RWPE1 (cell line): ENCODE results near the gene TTC6.

Experiments used
- CTCF ChIA-PET: fragments of 350-600 bp; sonication (Branson Sonifier 250); formaldehyde crosslinking; extraction: SDS; loops from one replicate; lab custom pipeline; 2021; lab: Yijun Ruan, JAX
- POLR2A ChIA-PET: fragments of 400-600 bp; formaldehyde crosslinking; extraction: SDS; loops from one replicate; lab custom pipeline; 2020; ENCODE audit warnings: antibody characterized with exemption; ENCODE audit not compliant: low non-redundant PET; lab: Yijun Ruan, JAX
- DNase-seq: peaks from one replicate; pipeline ENCODE4 v3.0.0; 2012; ENCODE audit warnings: low spot score
- H3K27ac ChIP-seq: fragments of 450-650 bp; 2 replicates; pipeline ENCODE4 v1.5.1; 2017
- TF ChIP-seq, protein P1 (sequence below): fragments of 450-650 bp; conservative IDR thresholded peaks from 2 replicates; pipeline ENCODE4 v1.5.1; 2017; ENCODE audit warnings: low read depth, mild to moderate bottlenecking

TTC6 gene

DNA sequence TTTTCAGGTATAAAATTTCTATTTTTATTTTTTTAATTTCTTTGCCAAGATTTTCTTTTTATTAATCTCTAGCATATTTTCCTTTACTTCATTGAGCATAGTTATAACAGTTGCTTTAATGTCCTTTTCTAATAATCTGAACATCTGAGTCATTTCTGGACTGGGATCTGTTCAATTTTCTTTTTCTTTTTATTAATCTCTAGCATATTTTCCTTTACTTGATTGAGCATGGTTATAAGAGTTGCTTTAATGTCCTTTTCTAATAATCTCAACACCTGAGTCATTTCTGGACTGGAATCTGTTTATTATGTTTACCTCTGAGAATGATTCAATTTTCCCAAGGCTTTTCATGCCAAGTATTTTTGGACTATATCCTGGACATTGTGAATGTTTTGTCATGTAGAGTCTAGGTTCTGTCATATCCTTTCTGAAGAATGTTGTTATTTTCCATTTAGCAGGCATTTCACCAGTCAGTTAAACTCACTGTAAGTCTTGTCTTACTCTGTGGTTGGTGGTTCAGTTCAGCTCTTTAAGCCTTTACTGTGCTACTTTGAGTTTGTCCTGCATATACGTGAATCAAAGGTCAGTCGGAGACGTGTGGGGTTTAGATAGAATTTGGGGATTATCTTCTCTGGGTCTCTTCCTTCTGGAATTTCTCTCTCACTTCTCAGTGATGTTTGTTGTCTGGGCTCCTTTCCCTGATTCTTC lies 20.3 kb downstream of the TTC6 start:
- ChIA-PET POLR2A (no interaction called here), CTCF (no interaction called here)
- no peak overlapping the region for H3K27ac ChIP-seq
- no peak for DNase-seq
- TF ChIP-seq, protein P1, sequence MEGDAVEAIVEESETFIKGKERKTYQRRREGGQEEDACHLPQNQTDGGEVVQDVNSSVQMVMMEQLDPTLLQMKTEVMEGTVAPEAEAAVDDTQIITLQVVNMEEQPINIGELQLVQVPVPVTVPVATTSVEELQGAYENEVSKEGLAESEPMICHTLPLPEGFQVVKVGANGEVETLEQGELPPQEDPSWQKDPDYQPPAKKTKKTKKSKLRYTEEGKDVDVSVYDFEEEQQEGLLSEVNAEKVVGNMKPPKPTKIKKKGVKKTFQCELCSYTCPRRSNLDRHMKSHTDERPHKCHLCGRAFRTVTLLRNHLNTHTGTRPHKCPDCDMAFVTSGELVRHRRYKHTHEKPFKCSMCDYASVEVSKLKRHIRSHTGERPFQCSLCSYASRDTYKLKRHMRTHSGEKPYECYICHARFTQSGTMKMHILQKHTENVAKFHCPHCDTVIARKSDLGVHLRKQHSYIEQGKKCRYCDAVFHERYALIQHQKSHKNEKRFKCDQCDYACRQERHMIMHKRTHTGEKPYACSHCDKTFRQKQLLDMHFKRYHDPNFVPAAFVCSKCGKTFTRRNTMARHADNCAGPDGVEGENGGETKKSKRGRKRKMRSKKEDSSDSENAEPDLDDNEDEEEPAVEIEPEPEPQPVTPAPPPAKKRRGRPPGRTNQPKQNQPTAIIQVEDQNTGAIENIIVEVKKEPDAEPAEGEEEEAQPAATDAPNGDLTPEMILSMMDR, result no peak

DNA sequence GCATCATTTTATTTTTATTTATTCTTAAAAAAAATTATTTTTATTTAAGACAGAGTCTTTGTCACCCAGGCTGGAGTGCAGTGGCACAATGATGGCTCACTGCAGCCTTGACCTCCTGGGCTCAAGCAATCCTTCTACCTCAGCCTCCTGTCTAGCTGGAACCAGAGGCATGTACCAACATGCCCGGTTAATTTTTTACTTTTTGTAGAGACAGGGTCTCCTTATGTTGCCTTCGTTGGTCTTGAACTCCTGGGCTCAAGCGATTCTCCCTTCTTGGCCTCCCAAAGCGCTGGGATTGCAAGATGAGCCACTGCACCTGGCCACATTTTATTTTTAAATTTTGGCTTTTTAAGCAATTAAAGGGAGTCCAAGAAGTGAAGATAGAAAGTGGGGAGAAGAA lies 21.4 kb downstream of the TTC6 start:
- ChIA-PET CTCF (interaction anchor here (0.5 kb wide), 1 partner anchor 1230 kb away, joined by 3 read pairs; no protein-coding TSS in a partner anchor), POLR2A (no interaction called here)
- TF ChIP-seq, protein P1, result no peak
- no peak for DNase-seq
- no peak overlapping the region for H3K27ac ChIP-seq

DNA sequence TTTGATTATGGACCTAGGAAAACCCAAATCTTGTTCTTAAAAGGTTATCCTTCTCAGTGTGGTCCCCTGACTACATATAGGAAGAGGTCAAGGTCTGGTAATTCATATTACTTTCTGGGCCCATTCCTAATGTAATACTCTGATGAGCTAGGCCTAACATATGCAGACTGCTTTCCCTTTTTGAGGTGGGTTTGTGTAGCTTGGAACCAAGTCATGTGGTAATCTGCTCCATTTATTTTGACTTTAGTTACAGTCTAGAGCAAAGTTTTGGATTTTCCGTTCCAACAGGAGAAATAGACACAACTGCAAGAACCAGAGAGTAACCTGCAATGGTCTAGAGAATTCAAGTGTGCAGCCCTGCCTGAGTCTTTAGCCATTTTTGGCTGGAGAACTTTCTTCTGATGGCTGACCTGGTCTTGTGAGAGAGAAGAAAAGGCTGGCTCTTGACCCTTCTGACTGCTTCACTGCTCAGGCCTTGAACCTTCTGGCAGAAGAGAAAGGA lies 22.5 kb downstream of the TTC6 start:
- TF ChIP-seq, protein P1, result no peak
- no peak for DNase-seq
- no peak overlapping the region for H3K27ac ChIP-seq
- ChIA-PET CTCF (no interaction called here), POLR2A (no interaction called here)

DNA sequence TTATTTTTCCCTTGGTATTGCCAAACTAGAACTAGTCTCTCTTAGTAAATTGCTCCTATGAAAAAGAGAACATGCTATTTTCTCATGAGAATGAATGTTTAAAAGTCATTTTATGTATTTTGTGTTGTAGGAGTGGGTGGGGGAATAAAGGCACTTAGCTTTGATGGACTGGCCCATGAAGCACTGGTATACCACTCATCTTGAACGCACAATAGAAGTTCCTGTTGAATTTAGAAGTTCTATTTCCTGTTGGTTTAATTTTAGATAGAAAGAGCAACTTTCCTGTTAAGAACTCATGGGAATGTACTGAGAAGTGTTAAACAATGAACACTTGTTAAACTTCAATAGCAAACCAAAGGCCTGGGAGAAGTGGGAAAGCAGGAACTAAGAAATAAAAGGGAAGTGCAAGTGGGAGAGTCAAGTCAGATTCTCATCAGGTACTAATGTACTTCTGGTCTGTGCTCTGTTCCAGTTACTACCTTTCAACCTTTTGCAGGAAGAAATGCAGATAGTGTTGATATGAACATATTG lies 23.1 kb downstream of the TTC6 start:
- no peak for DNase-seq
- ChIA-PET CTCF (no interaction called here), POLR2A (no interaction called here)
- TF ChIP-seq, protein P1, result no peak
- no peak overlapping the region for H3K27ac ChIP-seq

DNA sequence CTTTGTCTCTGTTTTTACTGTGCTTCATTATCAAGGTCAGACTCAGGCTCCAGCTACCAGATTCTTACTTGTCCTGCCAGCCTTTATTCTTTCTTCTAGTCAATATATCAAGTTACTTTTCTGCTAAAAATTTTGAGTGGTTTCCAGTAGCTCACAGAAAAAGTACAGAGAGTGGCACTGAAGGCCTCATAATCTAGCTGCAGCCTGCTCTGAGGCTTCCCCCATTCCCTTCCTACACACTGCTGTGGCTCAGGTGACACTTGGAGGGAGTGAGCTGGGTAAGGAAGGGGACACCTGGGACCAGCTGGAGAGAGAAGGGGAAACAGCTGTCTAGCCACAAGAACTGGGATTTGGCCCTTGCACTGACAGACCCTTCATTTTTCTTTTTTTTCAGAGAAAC lies 25.4 kb downstream of the TTC6 start:
- CTCF ChIA-PET, result no interaction called here
- TF ChIP-seq, protein P1, result no peak
- H3K27ac ChIP-seq, result no peak overlapping the region
- POLR2A ChIA-PET, result no interaction called here
- DNase-seq, result no peak

DNA sequence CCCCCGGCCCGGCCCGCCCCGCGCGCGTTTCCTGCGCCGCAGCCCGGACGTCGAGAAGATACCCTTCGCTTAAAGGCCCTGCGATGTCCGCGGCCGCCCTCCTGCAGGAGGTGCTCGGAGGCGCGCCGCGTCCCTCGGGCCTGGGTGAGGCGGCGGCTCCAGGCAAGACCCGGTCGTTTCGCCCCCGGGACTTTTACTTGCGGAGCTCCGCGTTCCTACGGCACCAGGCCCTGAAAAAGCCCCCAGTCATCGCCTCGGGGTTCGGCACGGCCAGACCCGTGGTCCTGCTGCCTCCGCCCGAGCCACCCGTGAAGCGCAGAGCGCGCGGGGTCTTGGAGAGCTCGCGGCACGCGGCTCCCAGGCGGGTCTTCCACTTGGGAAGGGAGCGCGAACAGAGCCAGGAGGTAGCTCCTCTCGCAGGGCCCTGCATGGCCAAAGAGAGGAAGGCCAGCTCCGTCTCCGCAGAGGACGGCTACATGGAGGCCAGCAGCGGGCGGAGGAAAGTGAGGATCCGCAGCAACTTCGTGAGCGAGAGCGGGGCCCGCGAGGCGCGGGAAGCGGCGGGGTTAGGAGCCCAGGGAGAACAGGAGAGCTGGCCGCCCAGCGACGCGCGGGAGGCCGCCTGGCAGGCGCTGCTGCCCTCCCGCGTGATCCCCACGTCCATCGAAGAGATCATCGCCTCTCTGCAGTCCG lies 26.9 kb downstream of the TTC6 start:
- ChIA-PET POLR2A (no interaction called here), CTCF (no interaction called here)
- no peak overlapping the region for H3K27ac ChIP-seq
- DNase-seq, result no peak
- TF ChIP-seq, protein P1, result no peak
